ENCODE results near the gene ITSN1. TPM values are rescaled to one million over a fixed set of nuclear protein-coding genes. Genes with fewer than 3 reads are reported as not detected.

ITSN1 gene
- total and polyA plus RNA-seq, 2 donors from 2014 or later = 8.1 to 42.5 TPM

GRCh38 chr21:33775100-33775828, 133.0 kb downstream of the ITSN1 start:
- Histone ChIP-seq H3K9me3 (ENCODE audit: control insufficient read depth in 2 of 3, insufficient read depth in 1 of 3, low read length in 3 of 3) (no peaks in the 10 kb centered on the region), H3K4me3 (ENCODE audit: low read length in 3 of 3) (no peak overlapping the region), H3K36me3 (ENCODE audit: control insufficient read depth in 2 of 3, insufficient read depth in 3 of 3, low read length in 3 of 3) (peaks cover 6 to 22% (median 17%) of the 10 kb centered on the region in 3 donors), H3K4me1 (ENCODE audit: control insufficient read depth in 2 of 3, insufficient read depth in 2 of 3, low read depth in 1 of 3, low read length in 3 of 3) (no peaks in the 10 kb centered on the region), H3K9ac (ENCODE audit: low read length in 3 of 3) (no peak overlapping the region), H3K27me3 (ENCODE audit: control insufficient read depth, insufficient read depth, low read length) (no peaks in the 10 kb centered on the region), H3K27ac (ENCODE audit: low read depth in 2 of 2, low read length in 2 of 2) (no peak overlapping the region)
- FAIRE-seq (no peak), DNase-seq (no peak)
- TF ChIP-seq, protein P1, sequence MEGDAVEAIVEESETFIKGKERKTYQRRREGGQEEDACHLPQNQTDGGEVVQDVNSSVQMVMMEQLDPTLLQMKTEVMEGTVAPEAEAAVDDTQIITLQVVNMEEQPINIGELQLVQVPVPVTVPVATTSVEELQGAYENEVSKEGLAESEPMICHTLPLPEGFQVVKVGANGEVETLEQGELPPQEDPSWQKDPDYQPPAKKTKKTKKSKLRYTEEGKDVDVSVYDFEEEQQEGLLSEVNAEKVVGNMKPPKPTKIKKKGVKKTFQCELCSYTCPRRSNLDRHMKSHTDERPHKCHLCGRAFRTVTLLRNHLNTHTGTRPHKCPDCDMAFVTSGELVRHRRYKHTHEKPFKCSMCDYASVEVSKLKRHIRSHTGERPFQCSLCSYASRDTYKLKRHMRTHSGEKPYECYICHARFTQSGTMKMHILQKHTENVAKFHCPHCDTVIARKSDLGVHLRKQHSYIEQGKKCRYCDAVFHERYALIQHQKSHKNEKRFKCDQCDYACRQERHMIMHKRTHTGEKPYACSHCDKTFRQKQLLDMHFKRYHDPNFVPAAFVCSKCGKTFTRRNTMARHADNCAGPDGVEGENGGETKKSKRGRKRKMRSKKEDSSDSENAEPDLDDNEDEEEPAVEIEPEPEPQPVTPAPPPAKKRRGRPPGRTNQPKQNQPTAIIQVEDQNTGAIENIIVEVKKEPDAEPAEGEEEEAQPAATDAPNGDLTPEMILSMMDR (IDR thresholded peaks at IDR 0.05; ENCODE audit: borderline replicate concordance, extremely low read depth, insufficient read depth) = no peak
- intact Hi-C loops (cut with DNase I) = no loop called here

DNA sequence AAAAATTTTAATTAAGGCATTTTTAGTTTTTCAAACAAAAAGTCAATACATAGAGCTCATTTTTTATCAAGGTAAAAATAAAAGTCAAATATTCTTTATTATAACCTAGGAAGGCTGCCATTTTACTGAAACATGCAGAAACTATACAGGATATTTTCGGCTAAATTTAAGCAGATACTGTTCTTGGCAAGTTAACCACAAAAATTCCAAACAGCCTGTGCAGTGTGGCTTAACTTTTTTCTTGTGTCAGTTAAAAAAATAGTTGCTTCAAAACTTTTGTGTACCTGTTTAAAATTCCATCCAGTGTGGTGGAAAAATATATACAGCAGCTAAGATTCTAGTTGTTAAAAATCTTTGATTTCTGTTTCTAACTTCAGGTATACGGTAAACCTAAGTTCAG, 138.3 kb downstream of the ITSN1 start:
- FAIRE-seq (no peak), DNase-seq (no peak)
- Histone ChIP-seq H3K27me3 (ENCODE audit: control insufficient read depth, insufficient read depth, low read length) (no peaks in the 10 kb centered on the region), H3K27ac (ENCODE audit: low read depth in 2 of 2, low read length in 2 of 2) (no peak overlapping the region), H3K9ac (ENCODE audit: low read length in 3 of 3) (no peak overlapping the region), H3K9me3 (ENCODE audit: control insufficient read depth in 2 of 3, insufficient read depth in 1 of 3, low read length in 3 of 3) (no peaks in the 10 kb centered on the region), H3K36me3 (ENCODE audit: control insufficient read depth in 2 of 3, insufficient read depth in 3 of 3, low read length in 3 of 3) (peaks cover 0 to 4% (median 2%) of the 10 kb centered on the region in 3 donors), H3K4me3 (ENCODE audit: low read length in 3 of 3) (no peak overlapping the region), H3K4me1 (ENCODE audit: control insufficient read depth in 2 of 3, insufficient read depth in 2 of 3, low read depth in 1 of 3, low read length in 3 of 3) (no peaks in the 10 kb centered on the region)
- TF ChIP-seq, protein P1 (IDR thresholded peaks at IDR 0.05; ENCODE audit: borderline replicate concordance, extremely low read depth, insufficient read depth) = no peak
- intact Hi-C loops (cut with DNase I) = no loop called here

- Histone ChIP-seq H3K4me3 (ENCODE audit: low read length in 3 of 3) (no peak overlapping the region), H3K9ac (ENCODE audit: low read length in 3 of 3) (no peak overlapping the region), H3K27me3 (ENCODE audit: control insufficient read depth, insufficient read depth, low read length) (no peaks in the 10 kb centered on the region), H3K36me3 (ENCODE audit: control insufficient read depth in 2 of 3, insufficient read depth in 3 of 3, low read length in 3 of 3) (peaks cover 0 to 2% (median 0%) of the 10 kb centered on the region in 3 donors), H3K9me3 (ENCODE audit: control insufficient read depth in 2 of 3, insufficient read depth in 1 of 3, low read length in 3 of 3) (no peaks in the 10 kb centered on the region), H3K27ac (ENCODE audit: low read depth in 2 of 2, low read length in 2 of 2) (no peak overlapping the region), H3K4me1 (ENCODE audit: control insufficient read depth in 2 of 3, insufficient read depth in 2 of 3, low read depth in 1 of 3, low read length in 3 of 3) (no peaks in the 10 kb centered on the region)
- FAIRE-seq (no peak), DNase-seq (no peak)
- intact Hi-C loops (cut with DNase I) = no loop called here
- TF ChIP-seq, protein P1 (IDR thresholded peaks at IDR 0.05; ENCODE audit: borderline replicate concordance, extremely low read depth, insufficient read depth) = no peak
Measured at GRCh38 chr21:33781121-33781520, 138.8 kb downstream of the ITSN1 start.
